Prostate gland (tissue), 2 donors: Measurements from ENCODE around the gene DNAJA1. TPM values are rescaled to one million over a fixed set of nuclear protein-coding genes. Genes with fewer than 3 reads are reported as not detected.

ENCODE experiments used
- DNase-seq: peaks from one replicate; pipeline ENCODE4 v3.0.0-alpha.2; 2019; ENCODE audit warnings: low spot score
- H3K27ac ChIP-seq, 2 donors: fragments of 200-600 bp; sonication (generic); 2 replicates each; pipeline ENCODE4 v1.5.1; 2017 to 2019
- H3K27me3 ChIP-seq: fragments of 200-600 bp; sonication (generic); replicated peaks from 2 replicates; pipeline ENCODE4 v1.5.1; 2019; ENCODE audit not compliant: insufficient read depth
- H3K36me3 ChIP-seq, 2 donors: fragments of 200-600 bp; sonication (generic); 1 replicate in 1 of 2; 2 replicates in 1 of 2; pipeline versions ENCODE4 v1.5.1 to v1.8.1; 2017 to 2019
- H3K4me1 ChIP-seq: fragments of 200-600 bp; sonication (generic); replicated peaks from 2 replicates; pipeline ENCODE4 v1.5.1; 2019
- H3K4me3 ChIP-seq, 2 donors: fragments of 200-600 bp; sonication (generic); 2 replicates each; pipeline ENCODE4 v1.5.1; 2017 to 2019
- H3K9me3 ChIP-seq: fragments of 200-600 bp; sonication (generic); 2 replicates; pipeline ENCODE4 v1.5.1; 2017
- CTCF ChIP-seq, 4 experiments: fragments of 200-600 bp in 2 of 4; fragments of 450-650 bp in 2 of 4; sonication (generic) in 2 of 4; IDR thresholded peaks; 1 replicate in 3 of 4; 2 replicates in 1 of 4; pipeline ENCODE4 v1.5.1; 2016 to 2019; ENCODE audit warnings: antibody characterized with exemption in 4 of 4, mild to moderate bottlenecking in 2 of 4, moderate library complexity in 2 of 4
- POLR2A ChIP-seq: fragments of 450-650 bp; IDR thresholded peaks from one replicate; pipeline ENCODE4 v1.6.1; 2016; ENCODE audit warnings: antibody characterized with exemption, mild to moderate bottlenecking
- POLR2AphosphoS5 ChIP-seq: sonication (generic); formaldehyde crosslinking; IDR thresholded peaks from one replicate; pipeline ENCODE4 v1.6.1; 2017; ENCODE audit warnings: antibody characterized with exemption
- WGBS: methylation state at CpG from one replicate; pipeline ENCODE4 v1.1.5; 2018; 5-methylcytosine and 5-hydroxymethylcytosine counted together
- intact Hi-C: fragments of 100-400 bp; cut with DNase I; formaldehyde crosslinking; loops from one replicate; pipeline ENCODE4 v1.14.2; 2022
- total RNA-seq, 2 donors: library from RNA; depleted of rRNA; stranded (reverse); fragments of >200 nt; gene quantifications; one replicate each; pipeline ENCODE4 v1.1.0, GENCODE V29; 2016

DNAJA1 gene
- total RNA-seq, 2 donors from 2014 or later, result 99.4 to 116 TPM

DNA sequence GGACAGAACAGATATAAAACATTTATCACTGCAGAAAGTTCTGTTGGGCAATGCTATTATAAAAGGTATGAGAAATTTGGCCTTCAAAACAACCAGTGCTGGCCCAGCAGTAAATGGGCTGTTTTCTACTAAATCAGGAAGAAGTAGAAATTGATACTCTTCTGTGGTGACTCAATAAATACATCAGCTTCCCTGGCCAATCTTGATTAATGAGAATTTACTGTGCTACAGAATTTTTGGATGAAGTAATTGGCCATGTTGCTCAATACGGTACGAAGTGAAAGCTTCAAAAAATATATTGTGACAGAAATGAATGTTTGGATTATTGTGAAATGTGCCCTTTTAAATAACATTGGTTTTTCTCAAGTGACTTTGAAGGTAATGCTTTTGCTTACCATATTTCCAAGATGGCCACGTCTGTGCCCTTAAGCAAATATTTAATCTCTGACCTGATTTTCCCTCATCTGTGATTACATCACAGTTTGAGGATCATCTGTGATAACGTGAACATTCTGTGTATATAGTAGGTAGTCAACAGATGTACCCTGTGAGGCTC is 4.2 kb downstream of the DNAJA1 start:
- peaks cover 5% of the 10 kb centered on the region for H3K4me1 ChIP-seq
- no peak for DNase-seq
- intact Hi-C loops, result no loop called here

DNA sequence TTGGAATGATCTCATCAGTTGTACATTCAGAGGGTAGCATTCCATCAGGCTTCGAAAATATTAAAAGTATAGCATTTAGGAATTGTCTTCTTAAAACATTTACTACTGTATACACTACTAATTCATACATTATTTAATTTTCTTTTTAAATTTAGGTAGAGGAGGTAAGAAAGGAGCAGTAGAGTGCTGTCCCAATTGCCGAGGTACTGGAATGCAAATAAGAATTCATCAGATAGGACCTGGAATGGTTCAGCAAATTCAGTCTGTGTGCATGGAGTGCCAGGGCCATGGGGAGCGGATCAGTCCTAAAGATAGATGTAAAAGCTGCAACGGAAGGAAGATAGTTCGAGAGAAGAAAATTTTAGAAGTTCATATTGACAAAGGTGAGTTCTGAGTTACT is 5.2 kb downstream of the DNAJA1 start:
- TF ChIP-seq POLR2A, result no peak
- TF ChIP-seq POLR2AphosphoS5, result no peak
- TF ChIP-seq CTCF (IDR thresholded peaks at IDR 0.05), result no peak
- intact Hi-C loops, result no loop called here
- no peaks in the 10 kb centered on the region for H3K27me3 ChIP-seq
- H3K9me3 ChIP-seq, result no peaks in the 10 kb centered on the region
- WGBS, result 81% methylated on average over 5 of the region's 5 CpGs
- H3K36me3 ChIP-seq, result peaks cover 7 to 13% of the 10 kb centered on the region in 2 donors
- peaks cover 5% of the 10 kb centered on the region for H3K4me1 ChIP-seq
- H3K4me3 ChIP-seq, result no peak overlapping the region
- no peak overlapping the region for H3K27ac ChIP-seq
- no peak for DNase-seq

More for the DNA sequence above, 4.2 kb downstream of the DNAJA1 start:
- no peak overlapping the region for H3K4me3 ChIP-seq
- H3K36me3 ChIP-seq, result peaks cover 7 to 13% of the 10 kb centered on the region in 2 donors
- TF ChIP-seq POLR2A, result no peak
- TF ChIP-seq POLR2AphosphoS5, result no peak
- no peak for TF ChIP-seq CTCF (IDR thresholded peaks at IDR 0.05)
- H3K27me3 ChIP-seq, result no peaks in the 10 kb centered on the region
- H3K27ac ChIP-seq, result peak overlapping the region in 1 of 2 donors; percentile 30
- 10% methylated on average over 4 of the region's 4 CpGs for WGBS
- no peaks in the 10 kb centered on the region for H3K9me3 ChIP-seq

DNA sequence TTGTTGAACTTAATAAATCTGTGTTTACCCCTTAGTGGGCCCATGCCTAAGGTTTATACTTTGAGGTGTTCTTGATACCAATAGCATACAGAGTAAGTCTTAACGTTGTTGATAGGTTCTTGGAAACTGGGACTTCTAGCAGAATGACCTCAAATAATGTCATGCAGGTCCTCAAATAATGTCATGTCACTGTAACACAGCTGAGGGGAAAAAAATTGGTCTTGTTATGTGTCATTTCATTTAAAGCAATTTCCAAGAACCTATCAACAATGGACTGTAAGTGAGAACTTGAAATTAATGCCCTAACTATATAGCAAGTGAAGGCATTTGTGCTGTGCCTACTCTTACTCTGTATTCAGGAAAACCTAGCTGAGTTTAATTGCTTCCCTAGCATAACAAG is 7.2 kb downstream of the DNAJA1 start:
- peaks cover 7 to 26% of the 10 kb centered on the region in 2 donors for H3K36me3 ChIP-seq
- no peaks in the 10 kb centered on the region for H3K27me3 ChIP-seq
- no peak overlapping the region for H3K4me3 ChIP-seq
- intact Hi-C loops, result no loop called here
- no peak overlapping the region for H3K27ac ChIP-seq
- peaks cover 2% of the 10 kb centered on the region for H3K4me1 ChIP-seq
- no peak for TF ChIP-seq CTCF (IDR thresholded peaks at IDR 0.05)
- TF ChIP-seq POLR2A, result no peak
- no peak for TF ChIP-seq POLR2AphosphoS5
- WGBS, result 63% methylated on average over 1 of the region's 1 CpG
- H3K9me3 ChIP-seq, result no peaks in the 10 kb centered on the region
- DNase-seq, result no peak

GRCh38 chr9:33032865-33033264 is 7.8 kb downstream of the DNAJA1 start:
- TF ChIP-seq CTCF (IDR thresholded peaks at IDR 0.05), result no peak
- TF ChIP-seq POLR2A, result no peak
- no peak for TF ChIP-seq POLR2AphosphoS5
- H3K36me3 ChIP-seq, result peaks cover 7 to 26% of the 10 kb centered on the region in 2 donors
- 69% methylated on average over 5 of the region's 5 CpGs for WGBS
- H3K27ac ChIP-seq, result no peak overlapping the region
- no peaks in the 10 kb centered on the region for H3K27me3 ChIP-seq
- H3K9me3 ChIP-seq, result no peaks in the 10 kb centered on the region
- intact Hi-C loops, result no loop called here
- H3K4me3 ChIP-seq, result no peak overlapping the region
- no peak for DNase-seq
- H3K4me1 ChIP-seq, result no peaks in the 10 kb centered on the region

DNA sequence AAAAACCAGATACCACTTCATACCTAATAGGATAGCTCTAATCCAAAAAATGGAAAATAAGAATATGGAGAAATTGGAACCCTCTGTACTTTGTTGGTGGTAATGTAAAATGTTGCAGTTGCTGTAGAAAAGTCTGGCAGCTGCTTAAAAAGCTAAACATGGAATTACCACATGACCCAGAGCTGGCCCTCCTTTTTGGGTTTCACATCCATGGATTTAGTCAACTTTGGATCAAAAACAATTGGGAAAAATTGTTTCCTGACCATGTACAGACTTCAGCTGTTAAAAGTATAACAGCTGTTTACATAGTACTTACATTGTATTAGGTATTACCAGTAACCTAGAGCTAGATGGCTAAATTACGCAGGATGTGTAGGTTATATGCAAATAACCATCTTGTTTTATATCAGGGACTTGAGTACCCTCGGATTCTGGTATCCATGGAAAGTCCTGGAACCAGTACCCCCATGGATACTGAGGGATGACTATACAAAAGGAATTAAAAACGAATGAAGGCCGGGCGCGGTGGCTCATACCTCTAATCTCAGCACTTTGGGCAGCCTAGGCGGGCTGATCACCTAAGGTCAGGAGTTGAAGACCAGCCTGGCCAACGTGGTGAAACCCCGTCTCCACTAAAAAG is 15.8 kb downstream of the DNAJA1 start:
- Histone ChIP-seq H3K27ac (no peak overlapping the region), H3K4me3 (no peak overlapping the region), H3K27me3 (no peaks in the 10 kb centered on the region), H3K9me3 (no peaks in the 10 kb centered on the region), H3K4me1 (no peaks in the 10 kb centered on the region), H3K36me3 (peaks cover 11 to 16% of the 10 kb centered on the region in 2 donors)
- intact Hi-C loops, result no loop called here
- DNase-seq, result no peak
- 88% methylated on average over 9 of the region's 9 CpGs for WGBS
- TF ChIP-seq POLR2A (no peak), CTCF (IDR thresholded peaks at IDR 0.05) (no peak), POLR2AphosphoS5 (no peak)
